Duodenal mucosa (tissue), 2 donors: ENCODE results near the gene FEV.

Experiments used
- H3K27ac ChIP-seq: one replicate; pipeline ENCODE4 v1.7.0; 2013; ENCODE audit warnings: low read depth, low read length
- H3K27me3 ChIP-seq, 2 donors: one replicate each; pipeline ENCODE4 v1.7.0; 2013; ENCODE audit warnings: low read length in 2 of 2, control low read depth in 1 of 2; ENCODE audit not compliant: insufficient read depth in 2 of 2, control insufficient read depth in 1 of 2
- H3K36me3 ChIP-seq, 2 donors: one replicate each; pipeline ENCODE4 v1.7.0; 2013; ENCODE audit warnings: low read length in 2 of 2, control low read depth in 1 of 2; ENCODE audit not compliant: insufficient read depth in 2 of 2, control insufficient read depth in 1 of 2
- H3K4me1 ChIP-seq, 2 donors: one replicate each; pipeline ENCODE4 v1.7.0; 2013; ENCODE audit warnings: low read length in 2 of 2, control low read depth in 1 of 2; ENCODE audit not compliant: insufficient read depth in 2 of 2, control insufficient read depth in 1 of 2
- H3K4me3 ChIP-seq, 2 donors: one replicate each; pipeline ENCODE4 v1.7.0; 2013; ENCODE audit warnings: low read length in 2 of 2, low read depth in 1 of 2
- H3K9ac ChIP-seq, 2 donors: one replicate each; pipeline ENCODE4 v1.7.0; 2013; ENCODE audit warnings: low read length in 2 of 2, low read depth in 1 of 2
- H3K9me3 ChIP-seq, 2 donors: one replicate each; pipeline ENCODE4 v1.7.0; 2013; ENCODE audit warnings: low read length in 2 of 2, control low read depth in 1 of 2; ENCODE audit not compliant: control insufficient read depth in 1 of 2

Gene FEV

GRCh38 chr2:218993345-218994315, 8.6 kb upstream of the FEV start, which contains the start of gene CRYBA2:
Gene CRYBA2, minus strand, starts transcription at chr2:218993422. Its CDS starts 246 bp downstream, at chr2:218993176.
- H3K27me3 ChIP-seq, result peaks cover 66 to 74% of the 10 kb centered on the region in 2 donors
- no peak within 1 kb of the TSS for H3K9ac ChIP-seq
- no peak within 1 kb of the TSS for H3K27ac ChIP-seq
- H3K9me3 ChIP-seq, result no peaks in the 10 kb centered on the region
- peaks cover 0 to 20% of the 10 kb centered on the region in 2 donors for H3K4me1 ChIP-seq
- peak within 1 kb of the TSS; percentile 49 to 59 for H3K4me3 ChIP-seq
- no peaks in the 10 kb centered on the region for H3K36me3 ChIP-seq

- peak overlapping the region; percentile 49 to 59 for H3K4me3 ChIP-seq
- H3K9me3 ChIP-seq, result no peaks in the 10 kb centered on the region
- peaks cover 71 to 81% of the 10 kb centered on the region in 2 donors for H3K27me3 ChIP-seq
- H3K36me3 ChIP-seq, result no peaks in the 10 kb centered on the region
- no peak overlapping the region for H3K27ac ChIP-seq
- H3K4me1 ChIP-seq, result peaks cover 0 to 20% of the 10 kb centered on the region in 2 donors
- no peak overlapping the region for H3K9ac ChIP-seq
These were observed 7.8 kb upstream of the FEV start for GRCh38 chr2:218992703-218993344.

- Histone ChIP-seq H3K4me1 (peaks cover 0 to 20% of the 10 kb centered on the region in 2 donors), H3K4me3 (no peak overlapping the region), H3K27me3 (peaks cover 73 to 86% of the 10 kb centered on the region in 2 donors), H3K9ac (no peak overlapping the region), H3K27ac (no peak overlapping the region), H3K9me3 (no peaks in the 10 kb centered on the region), H3K36me3 (no peaks in the 10 kb centered on the region)
These were observed 7.2 kb upstream of the FEV start for GRCh38 chr2:218992196-218992595.

- Histone ChIP-seq H3K27me3 (peaks cover 78 to 91% of the 10 kb centered on the region in 2 donors), H3K4me1 (peaks cover 0 to 20% of the 10 kb centered on the region in 2 donors), H3K9me3 (no peaks in the 10 kb centered on the region), H3K4me3 (no peak overlapping the region), H3K9ac (no peak overlapping the region), H3K36me3 (no peaks in the 10 kb centered on the region), H3K27ac (no peak overlapping the region)
These were observed 6.7 kb upstream of the FEV start for GRCh38 chr2:218991674-218992168.

GRCh38 chr2:218990612-218991011, 5.6 kb upstream of the FEV start:
- Histone ChIP-seq H3K27ac (no peak overlapping the region), H3K27me3 (peaks cover 85 to 92% of the 10 kb centered on the region in 2 donors), H3K9me3 (no peaks in the 10 kb centered on the region), H3K36me3 (no peaks in the 10 kb centered on the region), H3K4me3 (no peak overlapping the region), H3K9ac (no peak overlapping the region), H3K4me1 (peaks cover 0 to 10% of the 10 kb centered on the region in 2 donors)

- no peaks in the 10 kb centered on the region for H3K36me3 ChIP-seq
- H3K9ac ChIP-seq, result no peak overlapping the region
- H3K9me3 ChIP-seq, result no peaks in the 10 kb centered on the region
- no peak overlapping the region for H3K4me3 ChIP-seq
- H3K27me3 ChIP-seq, result peaks cover 83 to 91% of the 10 kb centered on the region in 2 donors
- H3K4me1 ChIP-seq, result peaks cover 0 to 10% of the 10 kb centered on the region in 2 donors
- H3K27ac ChIP-seq, result no peak overlapping the region
These were observed 5.1 kb upstream of the FEV start for GRCh38 chr2:218990052-218990451.

- H3K36me3 ChIP-seq, result no peaks in the 10 kb centered on the region
- H3K27ac ChIP-seq, result no peak overlapping the region
- H3K4me1 ChIP-seq, result peaks cover 0 to 14% of the 10 kb centered on the region in 2 donors
- no peak overlapping the region for H3K4me3 ChIP-seq
- peaks cover 82 to 94% of the 10 kb centered on the region in 2 donors for H3K27me3 ChIP-seq
- no peaks in the 10 kb centered on the region for H3K9me3 ChIP-seq
- H3K9ac ChIP-seq, result no peak overlapping the region
These were observed 3.7 kb upstream of the FEV start for GRCh38 chr2:218988650-218989049.

GRCh38 chr2:218988164-218988563, 3.2 kb upstream of the FEV start:
- no peaks in the 10 kb centered on the region for H3K9me3 ChIP-seq
- H3K4me3 ChIP-seq, result no peak overlapping the region
- H3K27ac ChIP-seq, result no peak overlapping the region
- H3K9ac ChIP-seq, result no peak overlapping the region
- no peaks in the 10 kb centered on the region for H3K36me3 ChIP-seq
- peaks cover 83 to 94% of the 10 kb centered on the region in 2 donors for H3K27me3 ChIP-seq
- H3K4me1 ChIP-seq, result peaks cover 0 to 9% of the 10 kb centered on the region in 2 donors

GRCh38 chr2:218986148-218986761, 1.3 kb upstream of the FEV start:
- Histone ChIP-seq H3K4me1 (peaks cover 4 to 17% of the 10 kb centered on the region in 2 donors), H3K9me3 (no peaks in the 10 kb centered on the region), H3K36me3 (no peaks in the 10 kb centered on the region), H3K27ac (no peak overlapping the region), H3K9ac (no peak overlapping the region), H3K27me3 (peaks cover 82 to 92% of the 10 kb centered on the region in 2 donors), H3K4me3 (no peak overlapping the region)
